SU-DHL-6 (cell line): ENCODE data around the gene RAB39A.

Experiments used
- EZH2phosphoT487 ChIP-seq: fragments of 200-600 bp; sonication (generic), shearing (Covaris generic); conservative IDR thresholded peaks from 2 replicates; pipeline ENCODE4 v1.6.1; 2018; ENCODE audit warnings: mild to moderate bottlenecking, antibody characterized with exemption, low read length, moderate library complexity, mixed read lengths
- TF ChIP-seq, protein P1 (sequence below): fragments of 200-600 bp; sonication (generic); IDR thresholded peaks from one replicate; pipeline ENCODE4 v1.5.1; 2017; ENCODE audit warnings: antibody characterized with exemption, mild to moderate bottlenecking, low read length, moderate library complexity; ENCODE audit not compliant: insufficient read depth, poor library complexity, severe bottlenecking

DNA sequence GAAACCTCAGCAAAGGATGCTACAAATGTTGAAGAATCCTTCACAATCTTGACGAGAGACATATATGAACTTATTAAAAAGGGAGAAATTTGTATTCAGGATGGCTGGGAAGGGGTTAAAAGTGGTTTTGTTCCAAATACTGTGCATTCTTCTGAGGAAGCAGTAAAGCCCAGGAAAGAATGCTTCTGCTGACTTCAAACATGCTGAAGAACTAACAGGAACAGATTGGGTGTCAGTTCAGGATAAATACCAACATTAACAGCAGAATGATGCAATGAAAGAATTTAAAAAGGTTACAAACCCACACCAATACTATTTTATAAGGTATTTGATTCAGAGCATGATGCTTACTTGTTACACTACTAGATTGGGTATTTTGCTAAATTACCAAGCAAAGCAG, 33.9 kb downstream of the RAB39A start:
- TF ChIP-seq, protein P1, sequence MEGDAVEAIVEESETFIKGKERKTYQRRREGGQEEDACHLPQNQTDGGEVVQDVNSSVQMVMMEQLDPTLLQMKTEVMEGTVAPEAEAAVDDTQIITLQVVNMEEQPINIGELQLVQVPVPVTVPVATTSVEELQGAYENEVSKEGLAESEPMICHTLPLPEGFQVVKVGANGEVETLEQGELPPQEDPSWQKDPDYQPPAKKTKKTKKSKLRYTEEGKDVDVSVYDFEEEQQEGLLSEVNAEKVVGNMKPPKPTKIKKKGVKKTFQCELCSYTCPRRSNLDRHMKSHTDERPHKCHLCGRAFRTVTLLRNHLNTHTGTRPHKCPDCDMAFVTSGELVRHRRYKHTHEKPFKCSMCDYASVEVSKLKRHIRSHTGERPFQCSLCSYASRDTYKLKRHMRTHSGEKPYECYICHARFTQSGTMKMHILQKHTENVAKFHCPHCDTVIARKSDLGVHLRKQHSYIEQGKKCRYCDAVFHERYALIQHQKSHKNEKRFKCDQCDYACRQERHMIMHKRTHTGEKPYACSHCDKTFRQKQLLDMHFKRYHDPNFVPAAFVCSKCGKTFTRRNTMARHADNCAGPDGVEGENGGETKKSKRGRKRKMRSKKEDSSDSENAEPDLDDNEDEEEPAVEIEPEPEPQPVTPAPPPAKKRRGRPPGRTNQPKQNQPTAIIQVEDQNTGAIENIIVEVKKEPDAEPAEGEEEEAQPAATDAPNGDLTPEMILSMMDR, result no peak
- no peak for TF ChIP-seq EZH2phosphoT487
